ENCODE data around the gene MMEL1. TPM values are rescaled to one million over a fixed set of nuclear protein-coding genes. Genes with fewer than 3 reads are reported as not detected.
"Not testable (repeated sequence)": the region's sequence is repeated elsewhere in the genome, so short reads cannot be mapped to it uniquely, and the experiment has no call there.

MMEL1 gene
- total RNA-seq, 1 experiment from 2014 or later: not detected

GRCh38 chr1:2575801-2576663 is 56.8 kb downstream of the MMEL1 start:
- no peak for DNase-seq (ENCODE audit: low read depth)

- DNase-seq (ENCODE audit: low read depth): peak; percentile 40
Measured at GRCh38 chr1:2574350-2574749, 58.5 kb downstream of the MMEL1 start.

- DNase-seq (ENCODE audit: low read depth): no peak
Measured at GRCh38 chr1:2573250-2573920, 59.4 kb downstream of the MMEL1 start.

- no peak for DNase-seq (ENCODE audit: low read depth)
Measured at GRCh38 chr1:2571348-2571747, 61.5 kb downstream of the MMEL1 start.

GRCh38 chr1:2570332-2570731 is 62.5 kb downstream of the MMEL1 start:
- DNase-seq (ENCODE audit: low read depth): no peak

- not testable (repeated sequence) for DNase-seq (ENCODE audit: low read depth)
Measured at GRCh38 chr1:2569703-2570102, 63.1 kb downstream of the MMEL1 start.

GRCh38 chr1:2569060-2569459 is 63.8 kb downstream of the MMEL1 start:
- DNase-seq (ENCODE audit: low read depth): no peak

- not testable (repeated sequence) for DNase-seq (ENCODE audit: low read depth)
Measured at GRCh38 chr1:2568187-2568816, 64.5 kb downstream of the MMEL1 start.

GRCh38 chr1:2567083-2567679 is 65.6 kb downstream of the MMEL1 start:
- DNase-seq (ENCODE audit: low read depth): no peak

- DNase-seq (ENCODE audit: low read depth): peak; percentile 81
Measured at GRCh38 chr1:2566101-2567045, 66.4 kb downstream of the MMEL1 start.

- DNase-seq (ENCODE audit: low read depth): no peak
Measured at GRCh38 chr1:2564815-2565374, 67.9 kb downstream of the MMEL1 start.

GRCh38 chr1:2564006-2564814 is 68.6 kb downstream of the MMEL1 start:
- no peak for DNase-seq (ENCODE audit: low read depth)

- DNase-seq (ENCODE audit: low read depth): no peak
Measured at GRCh38 chr1:2563205-2563604, 69.6 kb downstream of the MMEL1 start.

GRCh38 chr1:2561898-2562895 is 70.6 kb downstream of the MMEL1 start:
- no peak for DNase-seq (ENCODE audit: low read depth)

GRCh38 chr1:2561446-2561845 is 71.4 kb downstream of the MMEL1 start:
- no peak for DNase-seq (ENCODE audit: low read depth)

GRCh38 chr1:2560299-2561073 is 72.3 kb downstream of the MMEL1 start:
- no peak for DNase-seq (ENCODE audit: low read depth)

- DNase-seq (ENCODE audit: low read depth): no peak
Measured at GRCh38 chr1:2559509-2560298, 73.1 kb downstream of the MMEL1 start.

Measured in Daoy (cell line).